HUES6 (cell line): ENCODE results near the gene UNC5C.

Source experiments
- H3K27ac ChIP-seq: 2 replicates; pipeline ENCODE4 v1.7.0; 2013; ENCODE audit warnings: low read depth, mild to moderate bottlenecking, low read length, inconsistent platforms
- H3K27me3 ChIP-seq: 2 replicates; pipeline ENCODE4 v1.6.1; 2013; ENCODE audit warnings: low read length; ENCODE audit not compliant: control insufficient read depth, insufficient read depth
- H3K36me3 ChIP-seq: 2 replicates; pipeline ENCODE4 v1.6.1; 2013; ENCODE audit warnings: low read length; ENCODE audit not compliant: control insufficient read depth, insufficient read depth
- H3K4me1 ChIP-seq: 2 replicates; pipeline ENCODE4 v1.6.1; 2013; ENCODE audit warnings: low read length; ENCODE audit not compliant: control insufficient read depth, insufficient read depth
- H3K4me3 ChIP-seq: 2 replicates; pipeline ENCODE4 v1.5.1; 2013; ENCODE audit warnings: low read depth, low read length
- H3K9ac ChIP-seq: one replicate; pipeline ENCODE4 v1.6.1; 2013; ENCODE audit warnings: mild to moderate bottlenecking, low read length
- H3K9me3 ChIP-seq: 2 replicates; pipeline ENCODE4 v1.6.1; 2013; ENCODE audit warnings: low read depth, low read length; ENCODE audit not compliant: control insufficient read depth, insufficient read depth

The UNC5C gene

GRCh38 chr4:95517576-95518345 lies 31.0 kb downstream of the UNC5C start:
- Histone ChIP-seq H3K27ac (no peak overlapping the region), H3K9ac (no peak overlapping the region), H3K27me3 (no peaks in the 10 kb centered on the region), H3K4me3 (no peak overlapping the region), H3K36me3 (no peaks in the 10 kb centered on the region), H3K4me1 (peaks cover 3% of the 10 kb centered on the region; the same call in 1 of the 2 replicates), H3K9me3 (no peaks in the 10 kb centered on the region)

- no peak overlapping the region for H3K9ac ChIP-seq
- H3K4me1 ChIP-seq = peaks cover 11% of the 10 kb centered on the region; the same call in 1 of the 2 replicates
- H3K27ac ChIP-seq = no peak overlapping the region
- no peaks in the 10 kb centered on the region for H3K27me3 ChIP-seq
- no peaks in the 10 kb centered on the region for H3K9me3 ChIP-seq
- H3K36me3 ChIP-seq = no peaks in the 10 kb centered on the region
- no peak overlapping the region for H3K4me3 ChIP-seq
Observed at GRCh38 chr4:95516528-95517017, 32.2 kb downstream of the UNC5C start.

GRCh38 chr4:95515589-95515988 lies 33.2 kb downstream of the UNC5C start:
- Histone ChIP-seq H3K9ac (no peak overlapping the region), H3K36me3 (no peaks in the 10 kb centered on the region), H3K27ac (no peak overlapping the region), H3K4me1 (peaks cover 15% of the 10 kb centered on the region; the same call in 1 of the 2 replicates), H3K27me3 (no peaks in the 10 kb centered on the region), H3K4me3 (no peak overlapping the region), H3K9me3 (no peaks in the 10 kb centered on the region)

GRCh38 chr4:95513022-95513421 lies 35.8 kb downstream of the UNC5C start:
- no peaks in the 10 kb centered on the region for H3K9me3 ChIP-seq
- no peak overlapping the region for H3K27ac ChIP-seq
- peaks cover 15% of the 10 kb centered on the region; the same call in 1 of the 2 replicates for H3K4me1 ChIP-seq
- no peak overlapping the region for H3K4me3 ChIP-seq
- no peaks in the 10 kb centered on the region for H3K27me3 ChIP-seq
- no peaks in the 10 kb centered on the region for H3K36me3 ChIP-seq
- no peak overlapping the region for H3K9ac ChIP-seq

GRCh38 chr4:95511477-95511876 lies 37.3 kb downstream of the UNC5C start:
- H3K27me3 ChIP-seq = no peaks in the 10 kb centered on the region
- no peaks in the 10 kb centered on the region for H3K36me3 ChIP-seq
- no peak overlapping the region for H3K4me3 ChIP-seq
- no peak overlapping the region for H3K27ac ChIP-seq
- peaks cover 15% of the 10 kb centered on the region; the same call in 1 of the 2 replicates for H3K4me1 ChIP-seq
- H3K9ac ChIP-seq = no peak overlapping the region
- no peaks in the 10 kb centered on the region for H3K9me3 ChIP-seq

GRCh38 chr4:95510877-95511276 lies 37.9 kb downstream of the UNC5C start:
- Histone ChIP-seq H3K36me3 (no peaks in the 10 kb centered on the region), H3K27me3 (no peaks in the 10 kb centered on the region), H3K27ac (no peak overlapping the region), H3K9ac (no peak overlapping the region), H3K9me3 (no peaks in the 10 kb centered on the region), H3K4me3 (no peak overlapping the region), H3K4me1 (peaks cover 15% of the 10 kb centered on the region; the same call in 1 of the 2 replicates)

GRCh38 chr4:95510145-95510544 lies 38.6 kb downstream of the UNC5C start:
- H3K4me3 ChIP-seq = no peak overlapping the region

GRCh38 chr4:95508421-95508820 lies 40.4 kb downstream of the UNC5C start:
- H3K27ac ChIP-seq = no peak overlapping the region
- H3K9ac ChIP-seq = no peak overlapping the region
- no peaks in the 10 kb centered on the region for H3K9me3 ChIP-seq
- H3K36me3 ChIP-seq = no peaks in the 10 kb centered on the region
- no peak overlapping the region for H3K4me3 ChIP-seq
- peaks cover 15% of the 10 kb centered on the region; the same call in 1 of the 2 replicates for H3K4me1 ChIP-seq
- no peaks in the 10 kb centered on the region for H3K27me3 ChIP-seq

More at GRCh38 chr4:95510145-95510544, 38.6 kb downstream of the UNC5C start:
- H3K9me3 ChIP-seq = no peaks in the 10 kb centered on the region
- H3K27ac ChIP-seq = no peak overlapping the region
- peaks cover 15% of the 10 kb centered on the region; the same call in 1 of the 2 replicates for H3K4me1 ChIP-seq
- H3K9ac ChIP-seq = no peak overlapping the region
- no peaks in the 10 kb centered on the region for H3K36me3 ChIP-seq
- no peaks in the 10 kb centered on the region for H3K27me3 ChIP-seq

- no peaks in the 10 kb centered on the region for H3K9me3 ChIP-seq
- H3K9ac ChIP-seq = no peak overlapping the region
- H3K27ac ChIP-seq = no peak overlapping the region
- no peaks in the 10 kb centered on the region for H3K27me3 ChIP-seq
- H3K4me1 ChIP-seq = 0 out of 2 replicates have a peak, but pooled peaks cover 11% of the 10 kb centered on the region
- no peak overlapping the region for H3K4me3 ChIP-seq
- H3K36me3 ChIP-seq = no peaks in the 10 kb centered on the region
Observed at GRCh38 chr4:95507561-95507960, 41.2 kb downstream of the UNC5C start.

- 0 out of 2 replicates have a peak, but pooled peaks cover 9% of the 10 kb centered on the region for H3K4me1 ChIP-seq
- no peaks in the 10 kb centered on the region for H3K9me3 ChIP-seq
- H3K36me3 ChIP-seq = no peaks in the 10 kb centered on the region
- no peak overlapping the region for H3K27ac ChIP-seq
- H3K4me3 ChIP-seq = no peak overlapping the region
- no peak overlapping the region for H3K9ac ChIP-seq
- H3K27me3 ChIP-seq = no peaks in the 10 kb centered on the region
Observed at GRCh38 chr4:95507147-95507546, 41.6 kb downstream of the UNC5C start.

GRCh38 chr4:95506264-95506663 lies 42.5 kb downstream of the UNC5C start:
- H3K36me3 ChIP-seq = no peaks in the 10 kb centered on the region
- 0 out of 2 replicates have a peak, but pooled peaks cover under 1% of the 10 kb centered on the region for H3K4me1 ChIP-seq
- no peak overlapping the region for H3K4me3 ChIP-seq
- no peaks in the 10 kb centered on the region for H3K9me3 ChIP-seq
- H3K27me3 ChIP-seq = no peaks in the 10 kb centered on the region
- no peak overlapping the region for H3K27ac ChIP-seq
- H3K9ac ChIP-seq = no peak overlapping the region
